Adipose tissue (tissue), 3 donors: ENCODE data around the gene TNRC6C. TPM values are rescaled to one million over a fixed set of nuclear protein-coding genes. Genes with fewer than 3 reads are reported as not detected.
"Not testable (repeated sequence)": the region's sequence is repeated elsewhere in the genome, so short reads cannot be mapped to it uniquely, and the experiment has no call there.

Source experiments
- H3K27ac ChIP-seq: one replicate; pipeline ENCODE4 v1.5.1; 2013; ENCODE audit warnings: low read depth, low read length
- WGBS, 3 donors: extraction: QIAGEN DNeasy Blood & Tissue Kit; methylation state at CpG; one replicate each; pipeline ENCODE4 v1.1.7; 2013; 5-methylcytosine and 5-hydroxymethylcytosine counted together
- polyA plus RNA-seq, 3 donors: library from polyadenylated mRNA; stranded (reverse); fragments of 200-250 nt; gene quantifications; one replicate each; pipeline ENCODE4 v1.2.3, GENCODE V29; 2013
- donor health status: healthy with polysubstance abuse.
- donor health status: Bipolar disorder and iron deficiency.
- donor health status: healthy.

TNRC6C gene
- polyA plus RNA-seq, 3 donors: 2.0 to 7.9 (median 5.5) TPM

DNA sequence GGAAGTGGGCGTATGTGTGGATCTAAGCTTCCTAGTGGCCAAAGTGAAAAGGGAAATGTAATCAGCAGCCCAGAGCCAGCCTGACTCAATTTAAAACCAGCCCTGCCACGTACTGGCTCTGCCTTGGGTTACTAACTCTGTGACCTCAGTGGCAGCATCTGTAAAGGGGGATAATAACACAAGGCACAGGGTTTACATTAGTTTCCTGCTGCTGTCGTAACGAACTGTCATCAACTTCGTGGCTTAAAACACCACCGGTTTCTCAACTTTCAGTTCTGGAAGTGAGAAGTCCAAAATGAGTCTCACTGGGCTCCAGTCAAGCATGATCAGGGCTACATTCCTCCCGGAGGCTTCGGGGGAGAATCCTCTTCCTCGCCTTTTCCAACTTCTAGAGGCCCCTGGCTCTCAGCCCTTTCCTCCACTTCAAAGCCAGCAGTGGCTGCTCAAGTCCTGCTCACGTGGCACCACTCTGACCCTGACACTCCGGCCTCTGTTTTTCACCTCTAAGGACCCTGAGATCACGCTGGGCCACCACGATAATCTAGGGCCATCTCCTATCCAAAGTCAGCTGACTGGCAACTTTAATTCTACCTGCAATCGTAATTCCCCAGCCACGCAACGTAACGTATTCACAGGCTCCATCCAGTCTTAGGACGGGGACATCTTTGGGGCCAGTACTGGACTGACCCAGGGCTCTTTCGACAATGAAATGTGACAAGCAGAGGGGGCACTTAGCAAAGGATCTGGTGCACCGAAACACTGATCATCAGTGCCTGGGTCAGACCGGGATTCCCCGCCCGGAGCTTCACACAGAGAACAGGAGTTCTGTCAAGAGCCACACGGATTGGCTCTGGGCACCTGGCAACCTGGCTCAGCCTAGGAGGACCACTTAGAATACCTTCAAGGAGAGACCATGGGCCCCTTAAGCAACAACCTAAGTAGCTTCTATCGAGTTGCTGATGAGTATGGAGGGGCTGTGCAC lies 155.6 kb downstream of the TNRC6C start:
- 68 to 87% (median 77%) methylated on average over 25 of the region's 25 CpGs for WGBS, 3 donors
- H3K27ac ChIP-seq: no peak overlapping the region

DNA sequence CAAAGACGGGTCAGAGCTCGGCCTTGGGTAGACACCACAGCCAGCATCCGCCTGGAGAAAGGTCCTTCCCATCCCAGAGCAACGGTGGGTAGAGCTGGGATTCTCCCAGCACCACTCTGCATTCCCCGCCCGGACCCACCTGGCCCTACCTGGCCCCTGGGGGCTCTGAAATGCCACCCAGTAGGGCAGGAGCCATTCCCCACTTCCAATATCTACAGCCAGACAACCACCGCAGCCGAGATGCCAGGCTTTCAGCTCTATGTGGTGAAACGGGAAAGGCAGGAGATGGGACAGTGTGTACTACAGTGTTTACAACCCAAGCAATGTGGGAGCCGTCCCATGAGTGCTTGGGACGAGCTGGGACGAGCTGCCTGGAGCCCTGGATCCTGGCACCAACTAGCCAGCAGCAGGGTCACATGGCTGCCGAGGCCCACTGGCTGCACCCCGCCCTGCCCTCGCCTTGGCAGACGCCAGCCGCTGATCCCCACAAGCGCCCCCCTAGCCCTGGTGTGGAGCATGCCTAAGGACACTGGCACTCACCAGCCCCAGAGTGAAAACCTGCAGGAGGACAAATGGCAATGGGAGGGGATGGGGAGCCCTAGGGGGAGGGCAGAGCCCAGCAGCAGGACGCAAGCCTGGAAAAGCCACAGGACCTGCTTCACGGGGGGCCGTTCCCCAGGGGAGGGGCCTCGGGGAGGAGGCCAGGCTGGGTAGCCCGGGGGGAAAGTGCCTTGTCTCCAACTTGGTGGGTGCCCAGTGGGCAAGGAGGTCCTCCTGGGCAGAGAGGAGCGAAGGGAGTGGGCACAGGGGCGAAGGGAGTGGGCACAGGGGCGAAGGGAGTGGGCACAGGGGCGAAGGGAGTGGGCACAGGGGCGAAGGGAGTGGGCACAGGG lies 156.6 kb downstream of the TNRC6C start:
- WGBS, 3 donors: 81 to 82% (median 82%) methylated on average over 24 to 27 of the region's 28 CpGs
- H3K27ac ChIP-seq: no peak overlapping the region

DNA sequence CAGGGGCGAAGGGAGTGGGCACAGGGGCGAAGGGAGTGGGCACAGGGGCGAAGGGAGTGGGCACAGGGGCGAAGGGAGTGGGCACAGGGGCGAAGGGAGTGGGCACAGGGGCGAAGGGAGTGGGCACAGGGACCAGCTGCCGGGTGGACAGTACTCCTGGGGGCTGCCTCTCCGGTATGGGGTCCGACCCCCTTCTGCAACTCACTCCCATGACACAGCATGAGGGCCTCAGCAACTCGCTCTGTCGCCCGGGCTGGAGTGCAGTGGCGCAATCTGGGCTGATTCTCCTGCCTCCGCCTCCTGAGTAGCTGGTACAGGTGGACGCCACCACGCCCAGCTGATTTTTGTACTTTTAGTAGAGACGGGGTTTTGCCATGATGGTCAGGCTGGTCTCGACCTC lies 157.3 kb downstream of the TNRC6C start:
- WGBS, 3 donors: 79 to 89% (median 87%) methylated on average over 11 to 15 of the region's 18 CpGs
- not testable (repeated sequence) for H3K27ac ChIP-seq

DNA sequence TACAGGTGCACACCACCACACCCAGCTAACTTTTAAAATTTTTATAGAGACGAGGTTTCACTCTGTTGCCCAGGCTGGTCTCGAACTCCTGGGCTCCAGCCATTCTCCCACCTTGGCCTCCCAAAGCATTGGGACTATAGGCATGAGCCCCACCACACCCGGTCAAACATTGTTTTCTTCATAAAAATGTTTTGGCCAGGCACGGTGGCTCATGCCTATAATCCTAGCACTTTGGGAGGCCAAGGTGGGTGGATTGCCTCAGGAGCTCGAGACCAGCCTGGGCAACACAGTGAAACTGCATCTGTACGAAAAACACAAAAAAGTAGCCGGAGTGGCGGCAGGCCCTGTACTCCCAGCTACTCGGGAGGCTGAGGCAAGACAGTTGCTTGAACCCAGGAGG lies 157.9 kb downstream of the TNRC6C start:
- H3K27ac ChIP-seq: no peak overlapping the region
- 95 to 96% (median 95%) methylated on average over 9 of the region's 9 CpGs for WGBS, 3 donors

DNA sequence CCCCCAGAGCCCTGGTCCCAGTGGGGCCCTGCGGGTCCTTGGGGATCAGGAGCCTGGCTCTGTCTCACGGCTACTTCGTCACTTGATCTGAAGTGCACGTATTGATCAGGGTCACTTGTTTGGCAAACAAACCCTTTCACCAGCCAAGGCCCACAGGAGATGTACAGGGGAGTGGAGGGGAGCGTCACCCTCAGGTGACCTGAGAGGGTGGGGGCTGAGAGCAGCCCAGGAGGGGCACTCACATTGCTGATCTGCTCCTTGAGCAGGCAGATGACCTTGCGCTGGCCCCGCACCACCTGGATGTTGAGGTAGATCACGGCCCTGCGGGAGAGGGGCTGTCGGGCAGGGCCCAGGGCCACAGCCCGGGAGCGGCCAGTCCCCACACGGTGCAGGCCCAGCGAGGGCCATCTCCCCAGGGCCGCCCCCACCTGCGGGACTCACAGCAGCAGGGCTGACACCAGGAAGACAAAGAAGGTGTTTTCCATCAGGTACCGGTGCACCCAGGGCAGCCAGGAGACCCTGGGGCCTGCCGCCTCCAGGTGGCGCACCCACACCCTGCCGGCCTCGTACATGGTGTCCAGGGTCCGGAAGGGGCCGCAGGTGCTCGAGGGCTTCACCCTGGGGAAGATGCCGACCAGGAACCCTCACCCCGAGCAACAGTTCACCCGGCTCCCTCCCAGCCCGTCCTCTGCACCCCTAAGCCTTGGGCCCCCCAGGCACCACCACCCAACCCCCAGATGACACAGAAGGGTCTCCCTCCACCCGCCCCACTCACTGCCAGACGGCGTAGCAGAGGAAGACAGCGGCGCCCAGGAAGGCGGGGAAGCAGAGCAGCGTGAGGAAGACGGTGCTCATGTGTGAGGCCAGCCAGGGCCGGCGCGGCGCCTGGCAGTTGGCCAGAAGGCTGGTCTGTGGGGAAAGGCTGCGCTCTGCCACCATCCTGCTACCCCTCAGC lies 158.8 kb downstream of the TNRC6C start:
- WGBS, 3 donors: 34 to 62% (median 58%) methylated on average over 40 to 41 of the region's 41 CpGs

DNA sequence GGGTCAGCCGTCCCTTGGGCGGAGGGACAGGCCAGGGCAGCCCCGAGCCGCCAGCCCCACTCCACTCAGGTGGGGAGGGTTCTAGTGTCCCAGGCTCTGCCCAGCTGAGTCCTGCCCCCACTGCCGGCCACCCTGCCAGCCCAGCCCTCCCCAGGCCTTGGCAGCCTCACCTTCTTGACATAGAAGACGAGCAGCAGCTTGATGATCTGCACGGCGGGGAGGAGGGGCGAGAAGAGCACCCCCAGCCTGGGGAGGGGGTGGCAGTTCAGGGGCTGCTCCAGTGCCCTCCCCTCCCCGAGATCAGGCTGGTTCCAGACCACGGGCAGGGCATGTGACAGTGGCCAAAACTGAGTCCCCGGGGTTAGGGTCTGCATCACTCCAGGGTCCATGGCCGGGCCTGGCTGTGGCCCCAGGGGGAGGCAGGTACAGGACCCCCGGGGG lies 160.3 kb downstream of the TNRC6C start:
- no peak overlapping the region for H3K27ac ChIP-seq
- WGBS, 3 donors: 88 to 90% (median 90%) methylated on average over 13 to 14 of the region's 14 CpGs

More for the DNA sequence above, 158.8 kb downstream of the TNRC6C start:
- H3K27ac ChIP-seq: no peak overlapping the region

DNA sequence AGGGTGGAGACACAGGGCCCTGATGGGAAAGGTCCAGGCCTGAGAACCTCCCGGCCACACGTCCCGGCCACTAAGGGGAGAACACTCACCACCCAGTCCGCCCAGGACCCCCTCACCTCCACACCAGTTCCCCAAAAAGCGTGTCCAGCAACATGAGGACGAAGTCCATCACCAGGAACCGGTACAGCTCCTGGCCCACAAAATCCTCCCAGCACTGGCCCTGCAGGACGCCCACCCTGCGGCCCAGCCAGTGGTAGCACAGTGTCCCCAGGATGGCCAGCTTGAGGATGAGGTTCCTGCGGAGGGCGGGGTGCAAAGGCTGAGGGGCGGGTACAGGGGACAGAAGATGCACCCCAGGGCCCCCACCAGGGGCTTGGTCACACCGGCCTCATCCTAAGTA lies 162.0 kb downstream of the TNRC6C start:
- 94 to 97% (median 96%) methylated on average over 13 of the region's 13 CpGs for WGBS, 3 donors
- no peak overlapping the region for H3K27ac ChIP-seq

DNA sequence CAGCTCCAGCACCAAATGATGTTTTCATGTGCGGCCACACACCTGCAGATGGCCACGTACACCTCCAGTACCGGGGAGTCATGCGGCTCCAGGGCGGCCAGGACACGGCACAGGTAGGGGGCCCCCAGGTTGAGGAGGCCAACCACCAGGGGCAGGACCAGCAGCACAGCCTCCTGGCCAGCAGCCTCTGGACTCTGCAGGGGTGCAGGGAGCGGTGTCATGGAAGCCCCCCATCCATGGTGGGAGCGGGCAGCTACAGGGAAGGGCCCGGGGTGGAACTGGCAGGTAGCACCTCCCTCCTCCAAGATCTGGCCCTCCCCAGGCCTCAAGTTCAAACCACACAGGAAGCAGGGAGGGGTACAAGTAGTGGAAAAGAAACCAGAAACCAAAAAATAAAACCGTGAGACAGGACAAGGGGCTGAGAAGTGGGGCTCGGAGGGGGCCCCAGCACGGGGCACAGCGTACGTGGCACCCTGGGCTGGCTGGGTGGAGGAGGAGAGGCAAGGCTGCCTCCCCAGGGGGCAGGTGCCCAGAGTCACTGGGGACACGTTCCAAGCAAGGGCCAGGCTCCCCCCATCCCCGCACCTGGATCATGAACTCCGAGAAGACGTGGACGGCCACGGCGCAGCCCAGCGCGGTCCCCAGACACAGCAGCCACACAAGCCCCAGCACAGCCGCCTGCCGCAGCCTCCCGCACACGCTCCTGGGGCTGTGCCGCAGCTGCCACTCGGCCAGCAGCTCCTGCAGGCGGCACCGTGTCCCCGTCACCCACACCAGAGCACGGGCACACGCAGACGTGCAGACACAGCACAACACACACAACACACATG lies 162.7 kb downstream of the TNRC6C start:
- no peak overlapping the region for H3K27ac ChIP-seq
- WGBS, 3 donors: 68 to 90% (median 70%) methylated on average over 34 to 35 of the region's 35 CpGs

DNA sequence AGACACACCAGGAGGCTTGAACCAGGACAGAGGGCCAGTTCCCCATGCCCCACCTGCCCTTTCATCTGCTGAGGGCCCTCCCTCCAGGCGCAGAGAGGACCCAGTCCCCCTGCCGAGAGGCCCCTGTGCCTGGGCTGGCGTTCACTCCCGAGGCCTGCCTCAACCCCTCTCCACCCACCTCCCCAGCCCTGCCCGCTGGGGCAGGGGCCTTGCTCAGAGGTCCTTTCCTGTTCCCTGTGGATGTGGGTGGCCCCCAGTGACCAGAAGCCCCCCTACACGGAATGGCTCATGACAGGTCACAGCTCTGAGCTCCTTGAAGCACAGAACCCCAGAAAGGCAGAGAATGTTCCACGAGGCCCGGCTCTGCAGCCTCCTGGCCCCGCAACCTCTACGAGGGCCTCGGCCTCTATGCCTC lies 163.3 kb downstream of the TNRC6C start:
- H3K27ac ChIP-seq: no peak overlapping the region
- 60 to 80% (median 74%) methylated on average over 11 of the region's 11 CpGs for WGBS, 3 donors

DNA sequence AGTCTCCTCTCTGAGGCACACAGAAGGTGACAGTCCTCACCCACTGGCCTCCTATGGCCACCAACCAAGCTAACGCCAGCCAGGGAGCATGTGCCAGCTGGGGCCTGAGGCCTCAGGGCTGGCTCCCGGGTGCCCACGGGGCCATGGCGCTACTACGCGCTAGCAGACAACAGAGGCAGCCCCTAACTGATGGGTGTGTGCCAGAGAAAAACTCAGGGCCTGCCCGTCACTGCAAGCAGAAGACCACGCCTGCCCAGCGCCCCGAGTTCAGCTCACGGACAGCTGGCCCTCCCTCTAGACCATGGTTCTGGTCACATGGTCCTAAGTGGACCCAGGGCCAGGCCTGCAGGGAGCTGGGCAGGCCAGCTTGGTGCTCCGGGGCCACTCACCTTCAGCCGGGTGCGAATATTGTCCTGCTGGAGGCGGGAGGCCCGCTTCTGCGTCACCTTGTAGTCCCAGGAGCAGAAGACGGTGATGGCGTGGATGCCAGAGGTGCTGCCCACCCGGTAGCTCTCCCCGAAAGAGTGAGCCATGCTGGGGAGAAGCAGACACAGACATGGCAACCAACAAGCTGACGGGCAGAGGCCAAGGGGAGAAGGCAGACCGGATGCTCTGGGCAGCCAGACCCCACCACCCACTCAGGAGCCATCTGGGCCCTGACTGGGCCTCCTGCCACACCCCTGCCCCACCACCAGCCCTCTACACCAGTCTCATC lies 163.9 kb downstream of the TNRC6C start:
- no peak overlapping the region for H3K27ac ChIP-seq
- 80 to 92% (median 85%) methylated on average over 23 of the region's 23 CpGs for WGBS, 3 donors

DNA sequence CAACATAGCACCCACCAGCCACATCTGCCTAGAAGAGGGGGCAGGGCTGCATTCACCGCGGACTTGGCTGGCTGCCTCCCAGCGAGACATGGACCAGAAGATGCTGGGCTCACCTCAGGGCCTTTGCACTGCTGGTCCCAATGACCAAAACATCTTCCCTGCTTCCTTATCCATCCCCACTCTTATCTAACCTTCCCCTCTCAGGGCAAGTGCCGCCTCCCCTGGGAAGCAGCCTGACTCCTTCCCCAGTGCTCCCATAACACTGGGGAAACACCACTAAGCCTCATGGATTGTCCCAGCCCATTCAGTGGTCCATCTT lies 164.4 kb downstream of the TNRC6C start:
- 92 to 96% (median 95%) methylated on average over 4 of the region's 4 CpGs for WGBS, 3 donors
- no peak overlapping the region for H3K27ac ChIP-seq

DNA sequence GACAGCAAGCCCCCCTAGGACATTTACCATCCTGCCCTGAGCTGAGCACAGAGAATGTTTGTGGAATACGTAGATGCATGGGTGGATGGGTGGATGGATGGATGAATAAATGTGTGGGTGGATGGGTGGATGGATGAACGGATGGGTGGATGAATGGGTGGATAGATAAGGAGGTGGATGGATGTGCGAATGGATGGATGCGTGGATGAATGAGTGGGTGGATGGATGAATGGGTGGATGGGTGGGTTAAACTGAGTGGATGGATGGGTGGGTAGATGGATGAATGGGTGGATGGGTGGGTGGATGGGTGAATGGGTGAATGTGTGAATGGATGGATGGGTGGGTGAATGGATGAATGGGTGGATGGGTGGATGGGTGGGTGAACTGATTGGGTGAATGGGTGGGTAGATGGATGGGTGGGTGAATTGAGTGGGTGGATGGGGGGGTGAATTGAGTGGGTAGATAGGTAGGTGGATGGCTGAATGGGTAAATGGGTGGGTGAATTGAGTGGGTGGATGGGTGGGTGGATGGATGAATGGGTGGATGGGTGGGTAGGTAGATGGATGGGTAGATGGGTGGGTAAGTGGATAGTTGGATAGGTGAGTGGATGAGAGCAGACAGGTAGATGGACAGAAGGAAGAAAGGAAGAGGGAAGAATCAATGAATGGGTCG lies 164.9 kb downstream of the TNRC6C start:
- 95 to 98% (median 98%) methylated on average over 5 of the region's 5 CpGs for WGBS, 3 donors
- no peak overlapping the region for H3K27ac ChIP-seq

DNA sequence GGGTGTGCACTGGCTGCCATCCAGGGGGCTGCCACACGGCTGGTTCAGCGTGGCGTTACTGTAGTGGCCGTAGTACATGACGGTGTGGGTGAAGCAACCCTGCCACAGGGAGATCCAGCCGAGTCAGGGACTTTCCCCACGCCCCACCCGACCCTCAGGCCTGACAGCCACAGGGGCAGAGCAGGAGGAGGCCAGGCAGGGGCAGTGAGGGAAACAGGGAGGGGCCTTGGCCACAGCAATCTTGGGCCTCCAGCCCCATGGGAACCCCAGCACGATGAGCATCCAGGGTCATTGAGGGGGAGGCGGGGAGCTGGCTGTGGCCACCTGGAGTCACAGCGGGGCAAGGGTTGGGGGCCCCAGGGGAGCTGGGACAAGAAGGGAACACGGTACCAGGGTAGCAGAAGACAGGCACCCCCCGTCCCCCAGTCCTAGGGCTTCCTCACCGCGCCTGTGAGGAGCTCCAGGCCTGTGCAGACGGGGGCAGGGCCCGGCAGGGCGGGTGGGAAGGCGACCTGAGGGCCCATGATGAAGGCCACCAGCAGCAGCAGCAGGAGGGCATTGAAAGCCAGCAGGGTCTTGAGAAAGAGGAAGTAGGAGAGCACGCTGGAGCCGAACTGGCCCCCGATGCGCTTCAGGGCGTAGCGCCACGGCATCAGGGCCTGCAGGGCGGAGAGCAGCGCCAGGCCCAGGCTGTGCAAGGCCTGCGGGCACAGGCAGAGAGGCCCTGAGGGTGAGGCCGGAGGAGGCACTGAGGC lies 165.8 kb downstream of the TNRC6C start:
- 53 to 84% (median 64%) methylated on average over 30 of the region's 30 CpGs for WGBS, 3 donors
- no peak overlapping the region for H3K27ac ChIP-seq

DNA sequence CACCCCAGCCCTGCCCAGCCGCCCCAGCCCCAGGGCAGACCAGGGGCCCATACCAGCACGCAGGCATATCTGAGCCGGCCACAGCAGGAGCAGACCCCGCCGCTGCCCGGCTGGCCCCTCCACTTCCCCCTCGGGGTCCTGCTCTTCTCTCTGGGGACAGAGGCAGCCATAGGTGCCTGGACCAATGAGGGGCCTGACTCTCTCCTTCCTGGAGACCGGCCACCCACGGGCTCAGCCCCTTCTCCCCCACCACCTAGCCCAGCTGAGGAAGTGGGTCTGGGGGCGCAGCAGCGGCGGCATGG lies 166.3 kb downstream of the TNRC6C start:
- no peak overlapping the region for H3K27ac ChIP-seq
- WGBS, 3 donors: 43 to 86% (median 62%) methylated on average over 10 to 12 of the region's 12 CpGs

DNA sequence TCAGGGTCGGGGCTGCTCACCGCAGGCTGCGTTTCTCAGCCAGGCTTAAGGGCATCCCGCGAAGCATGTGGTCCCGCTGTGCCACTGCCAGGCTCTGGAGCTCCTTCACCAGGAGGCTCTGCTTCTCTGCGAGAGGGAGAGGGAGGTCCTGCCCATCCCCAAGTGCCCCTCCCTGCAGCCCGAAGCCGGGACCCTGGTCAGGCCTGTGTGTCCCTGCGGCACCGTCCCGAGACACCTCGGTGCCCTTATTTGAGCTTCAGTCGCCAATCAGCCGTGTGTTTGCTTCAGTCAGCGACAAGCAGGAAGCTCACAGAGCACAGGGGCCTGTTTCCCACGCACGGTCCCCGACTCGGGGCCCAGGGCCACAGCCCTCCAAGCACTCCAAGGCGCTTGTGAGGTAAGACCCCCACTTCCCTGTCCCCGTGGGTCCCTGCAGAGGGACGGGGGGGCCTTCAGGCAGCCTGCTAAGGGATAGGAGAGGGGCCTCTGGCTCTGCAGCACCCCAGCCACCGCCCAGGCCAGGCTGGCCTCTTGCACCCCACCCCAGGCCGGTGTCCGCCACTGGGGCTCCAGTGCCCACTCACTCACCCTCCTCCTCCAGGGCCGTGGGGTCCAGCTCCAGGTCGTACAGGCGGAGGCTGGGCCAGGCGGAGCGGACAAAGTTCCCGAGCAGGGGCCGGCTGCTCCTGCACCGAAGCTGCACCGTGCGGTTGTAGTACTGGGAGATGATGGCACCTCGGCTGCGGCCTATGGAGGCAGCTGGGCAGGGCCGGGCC lies 166.8 kb downstream of the TNRC6C start:
- 61 to 91% (median 74%) methylated on average over 38 to 39 of the region's 39 CpGs for WGBS, 3 donors
- no peak overlapping the region for H3K27ac ChIP-seq
